COLO668 (cell line): ENCODE measurements around the gene GRM4.

ENCODE experiments used
- DNase-seq: peaks from one replicate; lab custom pipeline; 2025; ENCODE audit not compliant: unreplicated experiment; lab: John Stamatoyannopoulos, UW

GRM4 gene

GRCh38 chr6:34110610-34111009 is 35.3 kb downstream of the GRM4 start:
- peak; percentile 22 for DNase-seq

DNA sequence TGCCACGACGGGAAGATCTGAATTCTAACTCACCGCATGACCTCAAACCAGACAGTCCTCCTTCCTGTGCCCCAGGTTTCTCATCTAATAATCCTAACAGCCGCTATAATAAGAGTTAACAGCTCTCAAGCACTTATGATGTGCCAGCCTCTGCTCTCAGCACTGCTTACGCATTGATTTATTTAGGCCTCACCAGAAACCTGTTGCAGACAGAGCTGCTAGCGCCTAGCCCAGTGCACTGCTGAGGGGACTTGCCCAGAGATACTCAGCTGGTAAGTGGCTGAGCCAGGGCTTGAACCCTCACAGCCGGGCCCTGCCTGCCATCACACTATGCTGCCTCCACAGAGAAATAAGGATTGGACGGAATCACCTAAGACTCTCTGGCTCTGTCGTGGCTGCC is 37.7 kb downstream of the GRM4 start:
- DNase-seq: no peak

GRCh38 chr6:34106900-34107299 is 39.0 kb downstream of the GRM4 start:
- no peak for DNase-seq

- no peak for DNase-seq
Measured at GRCh38 chr6:34106421-34106820, 39.5 kb downstream of the GRM4 start.

- no peak for DNase-seq
Measured at GRCh38 chr6:34104628-34105027, 41.3 kb downstream of the GRM4 start.

DNA sequence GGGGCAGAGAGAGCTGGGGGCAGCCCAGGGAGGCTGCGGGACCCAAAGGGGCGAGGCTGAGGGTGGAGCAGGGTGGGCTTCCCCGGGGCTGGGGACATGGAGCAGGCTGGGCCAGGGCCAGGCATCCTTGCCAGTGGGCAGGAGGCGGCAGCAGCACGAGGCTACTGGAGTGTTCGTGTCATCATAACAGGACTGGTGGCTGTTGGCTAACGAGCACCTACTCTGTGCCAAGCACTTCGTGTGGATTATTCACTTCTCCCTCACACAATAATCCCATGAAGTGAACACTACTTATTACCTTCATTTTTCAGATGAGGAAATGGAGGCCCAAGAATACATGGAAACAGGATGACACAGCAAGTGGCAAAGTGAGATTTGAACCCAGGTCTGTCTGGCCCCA is 41.7 kb downstream of the GRM4 start:
- DNase-seq: no peak

GRCh38 chr6:34103321-34103720 is 42.6 kb downstream of the GRM4 start:
- DNase-seq: no peak

- no peak for DNase-seq
Measured at GRCh38 chr6:34102696-34103095, 43.2 kb downstream of the GRM4 start.

DNA sequence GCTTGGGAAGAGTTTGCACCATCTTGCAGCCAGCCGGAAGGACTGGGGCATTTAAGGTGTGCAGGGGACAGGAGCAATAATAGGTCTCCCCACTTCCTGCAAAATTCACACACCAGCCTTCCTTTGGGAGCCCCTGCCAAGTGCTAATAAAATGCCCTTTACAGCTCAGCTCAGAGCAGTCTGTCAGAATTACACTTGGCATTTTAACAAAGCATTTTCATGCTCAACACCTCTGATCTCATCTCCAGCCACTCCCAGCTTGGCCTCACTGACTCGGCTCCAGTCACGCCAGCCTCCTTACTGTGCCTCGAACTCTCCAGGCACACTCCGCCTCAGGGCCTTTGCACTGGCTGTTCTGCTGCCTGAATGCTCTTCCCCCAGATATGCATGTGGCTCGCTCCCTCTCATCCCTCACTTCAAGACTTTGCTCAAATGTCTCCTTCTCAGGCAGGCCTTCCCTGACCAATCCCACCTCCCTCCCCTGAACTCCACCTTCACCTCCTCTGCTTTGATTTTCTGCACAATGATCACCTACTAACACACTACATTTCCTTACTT is 43.7 kb downstream of the GRM4 start:
- DNase-seq: no peak

DNA sequence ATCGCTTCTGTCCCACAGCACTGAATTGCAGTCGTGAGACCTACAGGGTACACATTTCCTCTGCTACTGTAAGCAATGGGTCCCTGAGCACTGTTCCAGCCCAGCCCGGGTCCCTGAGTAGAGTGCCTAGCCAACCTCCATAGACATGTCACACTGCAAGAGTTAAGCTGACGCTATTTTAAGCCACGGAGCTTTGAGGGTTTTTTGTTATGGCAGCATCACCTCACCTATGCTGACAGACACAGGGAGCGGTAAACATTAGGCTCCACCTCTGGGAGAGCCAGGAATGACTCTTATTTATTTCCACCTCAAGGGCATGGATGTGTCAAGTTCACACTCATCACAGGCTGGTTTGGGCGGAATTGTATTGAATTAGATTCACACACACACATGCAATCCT is 45.1 kb downstream of the GRM4 start:
- DNase-seq: no peak

- DNase-seq: no peak
Measured at GRCh38 chr6:34099878-34100277, 46.0 kb downstream of the GRM4 start.

GRCh38 chr6:34098045-34098936 is 47.6 kb downstream of the GRM4 start:
- DNase-seq: no peak

DNA sequence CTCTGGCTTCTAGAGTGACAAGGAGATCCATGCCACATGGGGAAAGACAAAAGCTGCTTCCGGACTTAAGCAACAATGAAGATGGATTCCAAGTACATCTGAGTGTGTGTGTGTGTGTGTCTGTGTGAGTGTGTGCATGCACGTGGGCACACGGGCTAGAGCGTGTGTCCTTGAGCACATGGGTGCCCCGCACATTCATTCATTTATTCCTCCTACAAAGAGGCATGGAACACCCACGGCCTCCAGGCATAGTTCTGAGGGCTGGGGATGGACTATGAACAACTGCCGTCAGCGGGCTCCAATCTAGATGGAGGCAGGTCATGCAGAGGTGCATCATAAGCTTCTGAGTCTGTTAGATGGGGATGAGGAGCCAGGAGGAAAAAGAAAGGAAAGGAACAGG is 49.1 kb downstream of the GRM4 start:
- DNase-seq: no peak

DNA sequence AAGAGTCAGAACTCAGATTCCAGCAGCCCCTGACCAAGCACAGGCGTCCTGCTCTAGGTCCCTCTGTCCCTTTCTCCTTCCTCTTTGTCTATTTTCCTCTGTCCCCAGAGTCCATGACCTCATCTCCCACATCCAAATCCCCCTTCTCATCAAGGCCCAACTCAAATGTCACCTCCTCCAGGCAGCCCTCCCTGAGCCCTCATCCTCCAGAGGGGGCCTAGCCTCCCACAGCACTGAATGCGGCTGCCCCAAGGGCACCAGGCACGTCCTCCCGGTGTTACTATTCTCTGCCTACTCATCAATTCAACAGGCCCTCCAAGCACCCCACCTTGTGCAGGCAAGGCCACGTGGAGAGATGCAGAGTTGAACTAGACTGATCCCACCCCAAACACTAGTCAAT is 49.7 kb downstream of the GRM4 start:
- DNase-seq: no peak

DNA sequence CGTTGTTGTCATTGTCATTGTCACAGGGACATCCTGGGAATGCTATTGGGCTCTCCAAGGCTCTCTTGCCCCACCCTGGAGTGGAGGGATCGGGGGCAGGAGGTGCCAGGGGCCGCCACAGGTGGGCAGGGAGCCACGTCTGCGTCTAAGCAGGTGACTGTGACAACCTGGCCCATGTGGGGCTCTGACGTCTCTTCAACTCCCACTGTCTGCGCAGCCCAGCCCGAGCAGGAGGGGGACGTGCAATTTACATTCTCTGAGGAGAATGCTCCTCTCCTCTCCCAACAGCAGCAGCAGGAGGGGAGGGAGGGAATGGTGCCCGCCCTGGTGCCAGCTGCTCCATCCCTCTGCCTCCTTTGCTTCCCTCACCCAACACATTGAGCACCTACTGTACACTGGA is 50.1 kb downstream of the GRM4 start:
- no peak for DNase-seq

DNA sequence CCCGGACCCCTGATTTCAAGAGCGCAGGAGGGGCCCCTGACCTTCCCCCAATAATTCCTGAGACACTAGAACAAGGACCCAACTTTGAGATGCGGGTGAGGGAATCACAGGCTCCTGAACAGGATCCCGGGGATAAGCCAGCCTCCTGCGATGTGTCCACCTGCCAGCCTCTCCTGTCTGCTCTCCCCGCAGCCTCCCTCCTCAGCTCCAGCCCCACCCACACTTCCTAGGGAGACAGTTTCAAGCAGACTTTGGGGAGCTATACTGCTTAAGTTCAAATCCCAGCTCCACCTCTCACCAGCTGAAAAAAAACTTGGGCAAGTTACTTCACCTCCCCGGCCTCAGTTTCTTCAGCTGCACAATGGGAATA is 50.8 kb downstream of the GRM4 start:
- no peak for DNase-seq

DNA sequence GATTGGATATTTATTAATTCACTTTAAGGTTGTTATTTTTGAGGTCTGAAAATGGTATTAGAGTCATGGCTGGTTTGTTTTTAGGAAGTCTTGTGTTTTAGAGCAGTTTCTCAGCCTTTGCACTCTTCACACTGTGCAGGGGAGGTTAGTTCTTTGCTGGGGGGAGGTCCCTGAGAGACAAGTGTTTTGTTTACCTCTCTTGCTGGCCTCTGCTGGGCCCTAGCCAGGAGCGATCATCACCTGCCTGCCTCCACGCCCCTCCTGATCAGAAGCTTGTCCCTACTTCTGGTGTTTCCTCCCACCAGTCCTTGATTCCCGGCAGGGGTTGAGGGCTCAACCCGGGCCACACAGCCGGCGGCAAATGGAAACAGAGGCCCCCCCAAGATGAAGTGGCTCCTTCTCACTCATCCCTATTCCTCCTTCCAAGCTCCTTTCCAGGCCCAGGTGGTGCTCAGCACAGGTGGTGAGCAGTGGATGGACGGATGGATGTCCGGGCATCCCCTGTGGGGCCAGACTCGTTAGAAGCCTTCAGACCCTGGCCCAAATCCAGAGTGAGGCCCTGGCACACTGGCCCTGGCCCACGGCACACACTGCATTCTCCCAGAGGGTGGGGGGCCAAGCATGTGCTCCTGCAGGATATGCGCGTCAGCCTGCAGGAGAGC is 51.3 kb downstream of the GRM4 start:
- DNase-seq: peak; percentile 52

GRCh38 chr6:34093854-34094430 is 51.9 kb downstream of the GRM4 start:
- DNase-seq: peak; percentile 4

DNA sequence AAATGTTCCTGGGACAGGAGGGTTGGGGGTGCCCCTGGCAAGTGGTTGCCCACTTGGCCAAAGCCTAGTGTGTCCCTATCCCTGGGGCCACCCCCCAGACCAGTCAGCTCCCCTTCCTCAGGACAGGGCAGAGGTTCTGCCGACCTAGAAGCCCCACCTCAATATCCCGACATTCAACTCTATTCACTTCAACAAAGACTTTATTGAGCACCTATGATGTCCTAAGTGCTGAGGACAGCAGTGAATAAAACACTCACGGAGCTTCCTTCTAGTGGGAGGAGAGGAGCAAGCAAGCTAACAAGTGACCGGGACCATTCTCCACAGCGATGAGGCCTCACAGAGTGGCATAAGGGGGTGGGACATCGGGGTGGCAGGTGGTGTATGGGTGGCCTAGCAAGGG is 52.7 kb downstream of the GRM4 start:
- DNase-seq: no peak

DNA sequence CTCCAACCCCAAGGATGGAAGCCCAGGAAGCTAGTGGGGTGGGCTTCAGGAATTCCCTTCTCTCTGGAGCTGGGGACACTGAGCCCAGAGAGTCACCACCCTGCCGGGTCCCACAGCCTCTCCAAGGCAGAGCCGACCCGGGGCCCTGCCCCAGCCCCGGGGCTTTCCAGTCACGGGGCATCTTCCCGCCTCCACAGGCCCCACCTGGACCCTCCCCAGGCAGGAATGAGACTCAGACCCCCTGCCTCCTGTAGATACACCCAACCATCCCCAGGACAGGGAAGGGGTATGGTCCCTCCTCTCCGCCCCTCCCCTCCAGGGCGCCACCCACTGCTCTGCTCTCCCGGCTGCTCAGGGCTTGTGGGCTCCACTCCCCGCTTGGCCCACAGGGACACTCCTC is 53.3 kb downstream of the GRM4 start:
- DNase-seq: no peak

DNA sequence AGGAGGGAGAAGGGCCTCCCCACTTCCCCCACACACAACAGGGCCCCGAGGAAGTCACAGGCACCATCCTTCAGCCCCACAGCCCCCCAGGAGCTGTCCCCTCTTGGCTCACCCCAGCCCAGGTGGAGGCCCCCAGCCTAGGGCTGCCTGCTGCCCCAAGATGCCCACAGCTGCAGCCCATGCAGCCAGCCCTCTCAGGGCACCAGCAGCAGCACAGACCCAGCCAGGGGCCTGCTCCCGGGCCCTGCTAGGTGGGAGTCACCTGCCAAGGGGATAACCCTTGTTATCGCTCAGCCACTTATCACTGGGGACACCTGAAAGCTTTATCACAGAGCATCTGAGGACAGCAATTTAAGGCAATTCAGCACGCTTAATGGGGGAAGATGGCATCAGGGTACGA is 55.0 kb downstream of the GRM4 start:
- DNase-seq: no peak

GRCh38 chr6:34090529-34090928 is 55.4 kb downstream of the GRM4 start:
- DNase-seq: no peak
